Measurements from ENCODE around the gene TACR2. TPM values are rescaled to one million over a fixed set of nuclear protein-coding genes. Genes with fewer than 3 reads are reported as not detected.
A peak's percentile ranks its signal among the peaks of the same experiment; 100 is the strongest.

Gene TACR2
- total RNA-seq, 2 donors from 2014 or later: 0.27 TPM; not detected in 1

GRCh38 chr10:69408318-69409175 lies 8.2 kb downstream of the TACR2 start:
- no peaks in the 10 kb centered on the region for H3K27me3 ChIP-seq (replicated peaks; ENCODE audit: insufficient read depth)
- peaks cover 18 to 47% of the 10 kb centered on the region in 2 donors for H3K4me1 ChIP-seq (ENCODE audit: control insufficient read depth in 1 of 2, low read depth in 2 of 2)
- TF ChIP-seq CTCF (IDR thresholded peaks at IDR 0.05): peak; percentile 81

GRCh38 chr10:69407621-69408301 lies 9.0 kb downstream of the TACR2 start:
- DNase-seq (ENCODE audit: low spot score) (no peak), ATAC-seq (ENCODE audit: insufficient number of reproducible peaks, low FRiP score, low read depth) (no peak)
- Histone ChIP-seq H3K9me3 (no peaks in the 10 kb centered on the region), H3K36me3 (peaks cover 3% of the 10 kb centered on the region), H3K27me3 (replicated peaks; ENCODE audit: insufficient read depth) (no peaks in the 10 kb centered on the region), H3K4me3 (peak overlapping the region; percentile 65), H3K27ac (peak overlapping the region; percentile 74 to 85), H3K4me1 (ENCODE audit: control insufficient read depth in 1 of 2, low read depth in 2 of 2) (peaks cover 18 to 46% of the 10 kb centered on the region in 2 donors)
- TF ChIP-seq CTCF (IDR thresholded peaks at IDR 0.05): no peak

More at GRCh38 chr10:69408318-69409175, 8.2 kb downstream of the TACR2 start:
- ATAC-seq (ENCODE audit: insufficient number of reproducible peaks, low FRiP score, low read depth) (peak; percentile 54), DNase-seq (ENCODE audit: low spot score) (peak; percentile 77)
- H3K9me3 ChIP-seq: no peaks in the 10 kb centered on the region
- peak overlapping the region; percentile 72 for H3K4me3 ChIP-seq
- H3K36me3 ChIP-seq: peaks cover 3% of the 10 kb centered on the region
- H3K27ac ChIP-seq: peak overlapping the region; percentile 88 to 90

- TF ChIP-seq CTCF (IDR thresholded peaks at IDR 0.05): no peak
- no peak overlapping the region for H3K4me3 ChIP-seq
- peak overlapping the region; percentile 74 to 85 for H3K27ac ChIP-seq
- no peaks in the 10 kb centered on the region for H3K27me3 ChIP-seq (replicated peaks; ENCODE audit: insufficient read depth)
- no peaks in the 10 kb centered on the region for H3K9me3 ChIP-seq
- H3K4me1 ChIP-seq (ENCODE audit: control insufficient read depth in 1 of 2, low read depth in 2 of 2): peaks cover 18 to 45% of the 10 kb centered on the region in 2 donors
- DNase-seq (ENCODE audit: low spot score): no peak
- peaks cover 3% of the 10 kb centered on the region for H3K36me3 ChIP-seq
- no peak for ATAC-seq (ENCODE audit: insufficient number of reproducible peaks, low FRiP score, low read depth)
Observed at GRCh38 chr10:69406816-69407580, 9.7 kb downstream of the TACR2 start.

GRCh38 chr10:69406302-69406811 lies 10.4 kb downstream of the TACR2 start:
- Histone ChIP-seq H3K4me3 (no peak overlapping the region), H3K36me3 (peaks cover 9% of the 10 kb centered on the region), H3K27ac (peak overlapping the region; percentile 74 to 85), H3K27me3 (replicated peaks; ENCODE audit: insufficient read depth) (no peaks in the 10 kb centered on the region), H3K4me1 (ENCODE audit: control insufficient read depth in 1 of 2, low read depth in 2 of 2) (peaks cover 18 to 45% of the 10 kb centered on the region in 2 donors), H3K9me3 (no peaks in the 10 kb centered on the region)
- TF ChIP-seq CTCF (IDR thresholded peaks at IDR 0.05): no peak
- peak; percentile 16 for ATAC-seq (ENCODE audit: insufficient number of reproducible peaks, low FRiP score, low read depth)
- DNase-seq (ENCODE audit: low spot score): no peak
